HUES64 (cell line): ENCODE measurements around the gene CHMP2B.
"Not testable (repeated sequence)": the region's sequence is repeated elsewhere in the genome, so short reads cannot be mapped to it uniquely, and the experiment has no call there.

ENCODE experiments used
- H3K27ac ChIP-seq: 2 replicates; pipeline ENCODE4 v1.7.0; 2013; ENCODE audit warnings: low read depth, low read length, inconsistent platforms
- H3K27me3 ChIP-seq: 2 replicates; pipeline ENCODE4 v1.6.1; 2013; ENCODE audit warnings: mild to moderate bottlenecking, low read length; ENCODE audit not compliant: insufficient read depth
- H3K36me3 ChIP-seq: 2 replicates; pipeline ENCODE4 v1.6.1; 2013; ENCODE audit warnings: mild to moderate bottlenecking, low read length; ENCODE audit not compliant: insufficient read depth
- H3K4me1 ChIP-seq: 2 replicates; pipeline ENCODE4 v1.6.1; 2013; ENCODE audit warnings: mild to moderate bottlenecking, low read length, moderate library complexity; ENCODE audit not compliant: insufficient read depth
- H3K4me3 ChIP-seq: 2 replicates; pipeline ENCODE4 v1.5.1; 2013; ENCODE audit warnings: mild to moderate bottlenecking, low read length, moderate library complexity
- H3K9ac ChIP-seq: 2 replicates; pipeline ENCODE4 v1.6.1; 2013; ENCODE audit warnings: mild to moderate bottlenecking, low read depth, low read length
- H3K9me3 ChIP-seq: 2 replicates; pipeline ENCODE4 v1.6.1; 2013; ENCODE audit warnings: low read depth, low read length; ENCODE audit not compliant: insufficient read depth
- WGBS: fragments of 150-250, 120-280 bp; methylation state at CpG from one replicate; pipeline ENCODE4 v1.1.7; 2013; ENCODE audit warnings: missing lambda C conversion rate; 5-methylcytosine and 5-hydroxymethylcytosine counted together

Gene CHMP2B

DNA sequence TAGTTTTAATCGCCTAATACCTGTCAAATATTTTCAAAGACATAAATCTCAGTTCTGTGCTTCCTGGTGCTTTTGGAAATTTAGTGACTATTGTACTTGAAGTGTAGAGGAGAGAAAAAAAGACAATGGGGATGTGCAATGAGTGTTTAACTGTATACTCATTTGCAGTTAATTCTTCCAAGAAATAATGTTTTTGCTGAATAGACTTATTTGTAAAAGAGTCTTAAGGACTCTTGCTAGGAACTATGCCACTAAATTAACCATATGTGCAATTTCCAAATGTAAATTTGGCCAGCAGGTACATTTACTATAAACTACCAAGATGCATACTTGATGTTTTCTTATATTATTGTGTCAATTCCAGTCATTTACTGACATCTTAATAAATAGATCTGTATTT lies 2.0 kb downstream of the CHMP2B start:
- no peaks in the 10 kb centered on the region for H3K9me3 ChIP-seq
- H3K36me3 ChIP-seq = no peaks in the 10 kb centered on the region
- H3K27me3 ChIP-seq = no peaks in the 10 kb centered on the region
- no peak overlapping the region for H3K27ac ChIP-seq
- H3K4me1 ChIP-seq = peaks cover 35% of the 10 kb centered on the region
- WGBS = no CpG with 5 or more reads among the region's 1 CpG
- H3K9ac ChIP-seq = no peak overlapping the region
- peak overlapping the region; percentile 96 for H3K4me3 ChIP-seq

GRCh38 chr3:87233805-87234204 lies 6.7 kb downstream of the CHMP2B start:
- Histone ChIP-seq H3K27me3 (no peaks in the 10 kb centered on the region), H3K9ac (no peak overlapping the region), H3K36me3 (peaks cover 14% of the 10 kb centered on the region), H3K9me3 (peaks cover 6% of the 10 kb centered on the region; the same call in 1 of the 2 replicates), H3K4me1 (peaks cover 24% of the 10 kb centered on the region), H3K4me3 (no peak overlapping the region), H3K27ac (no peak overlapping the region)
- 84% methylated on average over 1 of the region's 1 CpG for WGBS

GRCh38 chr3:87236093-87236492 lies 9.0 kb downstream of the CHMP2B start:
- peaks cover 20% of the 10 kb centered on the region for H3K36me3 ChIP-seq

DNA sequence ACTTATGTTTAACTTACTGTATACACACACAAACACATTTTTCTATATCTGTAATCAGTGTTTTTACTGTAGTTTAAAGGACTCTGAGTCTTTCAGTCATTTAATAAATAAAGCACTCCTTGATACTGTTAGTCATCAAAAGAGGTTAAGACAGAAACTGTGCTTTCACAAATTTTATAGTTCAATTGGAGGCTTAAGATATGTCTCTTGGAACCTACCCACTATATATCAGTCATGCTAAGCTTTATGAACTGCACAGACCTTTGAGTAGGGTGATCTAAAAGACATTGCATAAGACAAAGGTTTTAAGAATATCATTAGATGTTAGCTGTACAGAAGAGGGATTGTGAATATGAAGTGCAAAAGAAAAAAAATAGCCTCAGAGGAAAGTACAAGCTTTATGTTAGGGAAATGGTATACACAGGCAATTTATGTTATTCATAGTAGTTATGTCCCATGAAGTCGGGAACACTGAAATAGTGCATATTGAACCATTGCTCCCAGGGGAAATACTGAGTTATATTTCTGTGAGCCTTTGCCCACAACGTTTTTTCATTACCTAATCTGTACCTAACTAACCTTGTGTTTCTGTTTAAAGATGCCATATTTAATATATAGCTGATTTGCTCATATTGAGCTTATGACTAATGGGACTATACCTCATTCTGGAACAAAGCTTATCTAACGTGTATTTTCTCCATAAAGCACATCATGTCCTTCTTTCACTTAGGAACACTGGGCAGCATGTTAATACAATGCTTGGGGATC lies 19.7 kb downstream of the CHMP2B start:
- no peaks in the 10 kb centered on the region for H3K27me3 ChIP-seq
- H3K4me3 ChIP-seq = no peak overlapping the region
- no peak overlapping the region for H3K27ac ChIP-seq
- H3K36me3 ChIP-seq = peaks cover 56% of the 10 kb centered on the region
- H3K9me3 ChIP-seq = no peaks in the 10 kb centered on the region
- no peak overlapping the region for H3K9ac ChIP-seq
- 87% methylated on average over 3 of the region's 3 CpGs for WGBS
- H3K4me1 ChIP-seq = no peaks in the 10 kb centered on the region

More at GRCh38 chr3:87236093-87236492, 9.0 kb downstream of the CHMP2B start:
- Histone ChIP-seq H3K4me3 (no peak overlapping the region), H3K27me3 (no peaks in the 10 kb centered on the region), H3K4me1 (peaks cover 20% of the 10 kb centered on the region), H3K9ac (no peak overlapping the region), H3K27ac (no peak overlapping the region), H3K9me3 (peaks cover 6% of the 10 kb centered on the region; the same call in 1 of the 2 replicates)
- WGBS = 86% methylated on average over 1 of the region's 1 CpG

- WGBS = 86% methylated on average over 1 of the region's 1 CpG
- Histone ChIP-seq H3K27me3 (no peaks in the 10 kb centered on the region), H3K9me3 (no peaks in the 10 kb centered on the region), H3K9ac (no peak overlapping the region), H3K36me3 (peaks cover 55% of the 10 kb centered on the region), H3K4me3 (no peak overlapping the region), H3K27ac (no peak overlapping the region), H3K4me1 (no peaks in the 10 kb centered on the region)
Measured at GRCh38 chr3:87247430-87247773, 20.3 kb downstream of the CHMP2B start.

- H3K9ac ChIP-seq, H3K27me3 ChIP-seq, H3K9me3 ChIP-seq, H3K4me1 ChIP-seq, H3K4me3 ChIP-seq, H3K27ac ChIP-seq: not testable (repeated sequence)
- peaks cover 59% of the 10 kb centered on the region for H3K36me3 ChIP-seq
- 93% methylated on average over 6 of the region's 6 CpGs for WGBS
Measured at GRCh38 chr3:87248231-87248630, 21.1 kb downstream of the CHMP2B start.

DNA sequence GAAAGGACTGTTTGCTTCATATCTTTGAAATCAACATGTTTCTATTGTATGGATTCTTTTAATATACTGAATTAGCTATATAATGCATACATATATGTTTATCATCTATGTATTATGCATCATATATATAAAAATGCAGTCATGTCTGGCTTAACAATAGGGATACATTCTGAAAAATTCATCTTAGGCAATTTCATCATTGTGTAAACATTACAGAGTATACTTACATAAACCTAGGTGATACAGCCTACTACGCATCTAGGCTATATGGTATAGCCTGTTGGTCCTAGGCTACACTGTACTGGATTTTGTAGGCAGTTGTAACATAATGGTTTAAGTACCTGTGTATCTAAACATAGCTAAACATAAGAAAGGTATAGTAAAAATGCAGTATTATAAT lies 21.7 kb downstream of the CHMP2B start:
- Histone ChIP-seq H3K36me3 (peaks cover 65% of the 10 kb centered on the region), H3K9ac (no peak overlapping the region), H3K27ac (no peak overlapping the region), H3K9me3 (no peaks in the 10 kb centered on the region), H3K4me1 (no peaks in the 10 kb centered on the region), H3K4me3 (no peak overlapping the region), H3K27me3 (no peaks in the 10 kb centered on the region)
- 83% methylated on average over 1 of the region's 1 CpG for WGBS

GRCh38 chr3:87250009-87250408 lies 22.9 kb downstream of the CHMP2B start:
- no peak overlapping the region for H3K4me3 ChIP-seq
- no peak overlapping the region for H3K9ac ChIP-seq
- H3K36me3 ChIP-seq = peaks cover 73% of the 10 kb centered on the region
- H3K4me1 ChIP-seq = no peaks in the 10 kb centered on the region
- no peak overlapping the region for H3K27ac ChIP-seq
- no peaks in the 10 kb centered on the region for H3K27me3 ChIP-seq
- H3K9me3 ChIP-seq = no peaks in the 10 kb centered on the region
- WGBS = no CpG with 5 or more reads among the region's 1 CpG

- WGBS = 58% methylated on average over 4 of the region's 4 CpGs
- Histone ChIP-seq H3K4me3 (no peak overlapping the region), H3K27me3 (no peaks in the 10 kb centered on the region), H3K4me1 (no peaks in the 10 kb centered on the region; the same call in 1 of the 2 replicates), H3K9ac (no peak overlapping the region), H3K36me3 (peaks cover 4% of the 10 kb centered on the region; the same call in 1 of the 2 replicates), H3K9me3 (no peaks in the 10 kb centered on the region), H3K27ac (no peak overlapping the region)
Measured at GRCh38 chr3:87260270-87260669, 33.2 kb downstream of the CHMP2B start.

- Histone ChIP-seq H3K9ac (no peak overlapping the region), H3K27me3 (no peaks in the 10 kb centered on the region), H3K4me1 (no peaks in the 10 kb centered on the region; the same call in 1 of the 2 replicates), H3K4me3 (no peak overlapping the region), H3K9me3 (no peaks in the 10 kb centered on the region), H3K27ac (no peak overlapping the region), H3K36me3 (no peaks in the 10 kb centered on the region)
- 98% methylated on average over 2 of the region's 2 CpGs for WGBS
Measured at GRCh38 chr3:87261925-87262324, 34.8 kb downstream of the CHMP2B start.

DNA sequence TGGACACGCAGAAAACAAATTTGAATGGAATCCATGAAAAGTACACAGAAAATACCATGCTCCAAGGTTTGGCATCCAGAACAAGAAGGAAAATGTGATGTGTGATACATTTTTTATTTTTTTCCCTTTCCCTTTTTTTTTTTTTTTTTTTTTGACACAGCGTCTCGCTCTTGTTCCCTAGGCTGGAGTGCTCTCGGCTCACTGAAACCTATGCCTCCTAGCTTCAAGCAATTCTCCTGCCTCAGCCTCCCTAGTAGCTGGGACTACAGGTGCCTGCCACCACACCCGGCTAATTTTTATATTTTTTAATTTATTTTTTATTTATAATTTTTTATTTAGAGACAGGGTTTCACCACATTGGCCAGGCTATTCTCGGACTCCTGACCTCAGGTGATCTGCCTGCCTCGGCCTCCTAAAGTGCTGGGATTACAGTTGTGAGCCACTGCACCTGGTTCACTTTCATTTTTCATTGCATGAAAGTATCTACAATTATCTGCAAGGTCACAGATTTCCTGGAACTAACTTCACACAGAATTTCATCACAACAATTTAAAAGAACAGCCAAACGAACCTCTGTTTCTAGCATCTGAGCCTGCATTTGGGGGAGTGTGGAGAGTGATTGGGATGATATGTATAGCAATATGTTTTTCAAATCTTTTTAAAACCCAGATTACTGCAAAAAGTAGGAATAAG lies 41.0 kb downstream of the CHMP2B start:
- H3K4me1 ChIP-seq = no peaks in the 10 kb centered on the region; the same call in none of the 2 replicates
- no peak overlapping the region for H3K4me3 ChIP-seq
- H3K9ac ChIP-seq = no peak overlapping the region
- no peaks in the 10 kb centered on the region for H3K9me3 ChIP-seq
- 95% methylated on average over 7 of the region's 8 CpGs for WGBS
- H3K27ac ChIP-seq = no peak overlapping the region
- no peaks in the 10 kb centered on the region for H3K36me3 ChIP-seq
- no peaks in the 10 kb centered on the region for H3K27me3 ChIP-seq
